Muscle layer of duodenum (tissue), 2 donors: ENCODE measurements around the gene RBM39.
"Not testable (repeated sequence)": the region's sequence is repeated elsewhere in the genome, so short reads cannot be mapped to it uniquely, and the experiment has no call there.

Experiments used
- H3K27ac ChIP-seq: one replicate; pipeline ENCODE4 v1.7.0; 2013; ENCODE audit warnings: mild to moderate bottlenecking, low read length
- H3K27me3 ChIP-seq: one replicate; pipeline ENCODE4 v1.7.0; 2013; ENCODE audit warnings: low read depth, mild to moderate bottlenecking, control low read depth, low read length
- H3K36me3 ChIP-seq, 2 donors: one replicate each; pipeline ENCODE4 v1.7.0; 2013; ENCODE audit warnings: low read length in 2 of 2, control low read depth in 1 of 2, mild to moderate bottlenecking in 1 of 2; ENCODE audit not compliant: insufficient read depth in 2 of 2, control insufficient read depth in 1 of 2
- H3K4me1 ChIP-seq, 2 donors: one replicate each; pipeline ENCODE4 v1.7.0; 2013; ENCODE audit warnings: low read length in 2 of 2, mild to moderate bottlenecking in 2 of 2, control low read depth in 1 of 2, moderate library complexity in 1 of 2; ENCODE audit not compliant: insufficient read depth in 2 of 2, control insufficient read depth in 1 of 2
- H3K4me3 ChIP-seq, 2 donors: one replicate each; pipeline ENCODE4 v1.7.0; 2013; ENCODE audit warnings: low read length in 2 of 2, low read depth in 1 of 2, mild to moderate bottlenecking in 1 of 2
- H3K9me3 ChIP-seq, 2 donors: one replicate each; pipeline ENCODE4 v1.7.0; 2013; ENCODE audit warnings: low read length in 2 of 2, control low read depth in 1 of 2, mild to moderate bottlenecking in 1 of 2; ENCODE audit not compliant: control insufficient read depth in 1 of 2
- donor health status: healthy.

The RBM39 gene

DNA sequence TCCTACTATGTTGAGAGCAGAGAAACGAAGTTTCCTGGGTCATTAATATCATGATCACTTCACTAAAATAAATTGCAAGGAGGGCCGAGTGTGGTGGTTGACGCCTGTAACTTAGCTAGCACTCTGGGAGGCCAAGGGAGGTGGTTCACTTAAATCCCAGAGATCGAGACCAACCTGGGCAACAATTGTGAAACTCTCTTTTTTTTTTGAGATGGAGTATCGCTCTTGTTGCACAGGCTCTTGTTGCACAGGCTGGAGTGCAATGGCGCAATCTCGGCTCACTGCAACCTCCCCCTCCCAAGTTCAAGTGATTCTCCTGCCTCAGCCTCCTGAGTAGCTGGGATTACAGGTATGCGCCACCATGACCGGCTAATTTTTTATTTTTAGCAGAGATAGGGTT lies 28.9 kb downstream of the RBM39 start:
- H3K4me3 ChIP-seq, H3K9me3 ChIP-seq, H3K27me3 ChIP-seq, H3K27ac ChIP-seq: not testable (repeated sequence)
- Histone ChIP-seq H3K4me1 (peaks cover 0 to 24% of the 10 kb centered on the region in 2 donors), H3K36me3 (peaks cover 67 to 80% of the 10 kb centered on the region in 2 donors)

DNA sequence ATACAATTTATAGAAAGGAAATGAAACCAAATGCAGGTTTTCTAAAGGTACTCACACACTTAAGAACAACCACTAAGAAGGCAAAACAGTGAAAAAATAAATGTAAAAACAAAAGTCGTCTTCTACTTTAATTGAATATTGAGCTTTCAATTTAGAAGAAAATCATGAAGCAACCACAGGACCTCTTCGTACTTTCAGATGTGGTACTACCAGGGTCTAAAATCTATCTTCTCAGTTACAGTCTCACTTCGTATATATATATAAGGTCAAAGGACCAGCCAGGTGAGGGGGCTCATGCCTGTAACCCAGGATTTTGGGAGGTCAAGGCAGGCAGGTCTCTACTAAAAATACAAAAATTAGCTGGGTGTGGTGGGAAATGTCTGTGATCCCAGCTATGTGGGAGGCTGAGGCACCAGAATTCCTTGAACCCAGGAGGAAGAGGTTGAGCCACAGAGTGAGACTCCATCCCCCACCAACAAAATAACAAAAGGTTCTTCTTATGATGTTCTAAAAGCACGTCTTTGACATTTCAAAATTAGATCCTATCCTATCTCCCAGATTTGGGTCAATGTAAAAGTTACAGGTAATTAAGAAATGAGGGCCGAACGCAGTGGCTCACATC lies 30.4 kb downstream of the RBM39 start:
- no peaks in the 10 kb centered on the region for H3K9me3 ChIP-seq
- peaks cover 63 to 74% of the 10 kb centered on the region in 2 donors for H3K36me3 ChIP-seq
- no peak overlapping the region for H3K27ac ChIP-seq
- no peak overlapping the region for H3K4me3 ChIP-seq
- H3K4me1 ChIP-seq: peaks cover 0 to 24% of the 10 kb centered on the region in 2 donors
- H3K27me3 ChIP-seq: no peaks in the 10 kb centered on the region

DNA sequence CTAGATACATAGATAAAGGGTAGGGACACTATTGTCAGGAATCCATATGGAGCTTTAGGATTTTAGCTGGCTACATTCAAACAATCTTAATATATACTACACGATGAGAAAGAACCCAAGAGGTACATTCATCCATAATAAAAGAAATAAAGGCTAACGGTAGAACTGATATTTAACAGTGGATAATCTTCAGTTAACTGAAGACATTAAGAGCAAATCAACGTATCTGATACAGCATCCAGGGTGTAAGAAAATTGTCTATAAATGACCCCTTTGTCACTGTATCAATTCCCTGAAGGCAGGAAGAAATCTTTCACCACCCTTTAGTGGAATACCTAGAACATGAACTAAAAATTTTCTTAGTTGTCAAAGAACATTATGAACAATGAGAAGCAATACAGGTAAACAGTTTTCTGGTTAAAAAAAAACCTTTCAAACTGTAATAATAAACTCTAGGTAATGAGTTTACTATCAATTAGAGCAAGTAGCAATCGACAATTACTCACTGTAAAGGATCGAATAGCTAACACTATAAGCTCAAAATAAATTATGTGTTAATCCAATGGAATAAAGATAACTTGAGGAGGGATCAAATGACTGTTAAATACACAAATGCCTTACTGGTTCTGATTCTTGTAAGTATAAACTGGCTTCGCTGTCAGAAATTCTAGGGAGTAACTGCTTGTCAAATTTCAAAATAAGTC lies 31.0 kb downstream of the RBM39 start:
- no peak overlapping the region for H3K4me3 ChIP-seq
- H3K36me3 ChIP-seq: peaks cover 66 to 71% of the 10 kb centered on the region in 2 donors
- no peaks in the 10 kb centered on the region for H3K9me3 ChIP-seq
- H3K4me1 ChIP-seq: peaks cover 0 to 24% of the 10 kb centered on the region in 2 donors
- H3K27me3 ChIP-seq: no peaks in the 10 kb centered on the region
- H3K27ac ChIP-seq: no peak overlapping the region

DNA sequence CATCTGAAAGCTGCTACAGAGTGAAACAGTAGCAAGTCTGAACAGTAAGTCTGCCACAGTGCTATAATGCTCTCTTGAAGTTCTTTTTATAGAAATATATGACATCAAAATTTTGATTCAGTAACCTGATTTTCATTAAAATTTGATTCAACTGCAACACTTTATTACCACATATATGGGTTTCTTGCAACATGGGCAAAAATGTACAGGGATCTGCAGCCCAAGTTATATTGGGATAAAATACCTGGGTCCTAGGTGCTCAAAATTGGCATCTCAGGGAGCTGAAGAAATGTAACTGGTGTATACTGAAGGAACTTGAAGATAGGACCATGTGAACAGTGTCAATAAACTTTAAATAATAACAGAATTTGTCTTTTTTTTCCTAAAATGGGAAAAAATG lies 32.0 kb downstream of the RBM39 start:
- Histone ChIP-seq H3K27ac (no peak overlapping the region), H3K27me3 (no peaks in the 10 kb centered on the region), H3K4me3 (no peak overlapping the region), H3K36me3 (peaks cover 65 to 71% of the 10 kb centered on the region in 2 donors), H3K9me3 (no peaks in the 10 kb centered on the region), H3K4me1 (peaks cover 0 to 21% of the 10 kb centered on the region in 2 donors)

DNA sequence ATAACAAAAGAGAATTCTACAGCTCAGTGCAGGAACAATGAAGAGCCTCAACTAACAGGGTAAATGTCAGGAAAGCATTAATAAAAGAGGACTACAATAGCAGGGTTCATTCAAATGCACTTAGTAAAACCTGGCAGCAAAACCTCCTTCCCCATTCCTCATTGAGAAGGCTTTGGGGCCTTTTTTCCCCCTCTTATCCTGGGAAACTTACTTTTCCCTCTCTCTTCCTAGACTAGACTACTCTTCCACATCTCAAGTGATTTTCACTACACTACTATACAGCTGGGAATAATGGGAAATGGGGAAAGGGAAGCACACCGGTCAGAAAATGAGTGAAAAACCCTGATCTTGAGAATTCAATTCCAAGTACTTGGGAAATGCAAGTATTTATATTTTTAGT lies 32.8 kb downstream of the RBM39 start:
- peaks cover 71 to 72% of the 10 kb centered on the region in 2 donors for H3K36me3 ChIP-seq
- H3K4me1 ChIP-seq: peaks cover 0 to 19% of the 10 kb centered on the region in 2 donors
- no peak overlapping the region for H3K4me3 ChIP-seq
- H3K27me3 ChIP-seq: no peaks in the 10 kb centered on the region
- H3K27ac ChIP-seq: no peak overlapping the region
- H3K9me3 ChIP-seq: no peaks in the 10 kb centered on the region

DNA sequence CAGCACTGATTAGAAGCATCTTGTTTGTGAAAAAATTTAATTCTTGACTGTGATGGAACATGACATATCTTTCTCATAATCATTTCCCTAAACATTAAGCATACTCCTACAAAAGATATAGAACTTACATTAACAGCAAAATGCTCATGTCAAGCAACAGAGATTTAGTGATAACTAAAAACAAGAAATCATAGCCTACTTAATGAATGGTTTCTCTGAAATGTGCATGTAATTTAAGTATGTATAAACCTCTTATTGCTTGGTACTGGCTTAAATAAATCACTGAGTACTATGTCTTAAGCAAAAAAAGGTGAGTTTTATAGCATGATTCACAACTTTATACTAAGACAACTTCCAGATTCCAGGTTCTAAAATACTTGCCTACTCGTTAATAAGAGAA lies 33.6 kb downstream of the RBM39 start:
- H3K4me3 ChIP-seq: no peak overlapping the region
- H3K4me1 ChIP-seq: peaks cover 0 to 19% of the 10 kb centered on the region in 2 donors
- H3K27me3 ChIP-seq: no peaks in the 10 kb centered on the region
- H3K36me3 ChIP-seq: peaks cover 66 to 72% of the 10 kb centered on the region in 2 donors
- no peak overlapping the region for H3K27ac ChIP-seq
- no peaks in the 10 kb centered on the region for H3K9me3 ChIP-seq

- not testable (repeated sequence) for H3K27ac ChIP-seq, H3K27me3 ChIP-seq, H3K4me3 ChIP-seq, H3K9me3 ChIP-seq
- Histone ChIP-seq H3K4me1 (peaks cover 0 to 18% of the 10 kb centered on the region in 2 donors), H3K36me3 (peaks cover 64 to 71% of the 10 kb centered on the region in 2 donors)
These were observed 35.2 kb downstream of the RBM39 start for GRCh38 chr20:35706591-35707529.

DNA sequence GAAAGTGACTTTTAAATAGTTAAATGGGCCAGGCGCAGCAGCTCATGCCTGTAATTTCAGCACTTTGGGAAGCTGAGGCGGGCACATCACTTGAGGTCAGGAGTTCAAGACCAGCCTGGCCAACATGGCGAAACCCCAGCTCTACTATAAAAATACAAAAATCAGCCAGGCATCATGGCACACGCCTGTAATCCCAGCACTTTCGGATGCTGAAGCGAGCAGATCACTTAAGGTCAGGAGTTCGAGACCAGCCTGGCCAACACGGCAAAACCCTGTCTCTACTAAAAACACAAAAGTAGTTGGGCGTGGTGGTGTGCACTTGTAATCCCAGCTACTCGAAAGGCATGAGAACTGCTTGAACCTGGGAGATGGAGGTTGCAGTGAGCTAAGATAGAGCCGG lies 36.2 kb downstream of the RBM39 start:
- Histone ChIP-seq H3K4me1 (peaks cover 0 to 14% of the 10 kb centered on the region in 2 donors), H3K36me3 (peaks cover 56 to 68% of the 10 kb centered on the region in 2 donors)
- H3K27me3 ChIP-seq, H3K27ac ChIP-seq, H3K9me3 ChIP-seq, H3K4me3 ChIP-seq: not testable (repeated sequence)

GRCh38 chr20:35704514-35705261 lies 37.4 kb downstream of the RBM39 start:
- Histone ChIP-seq H3K9me3 (no peaks in the 10 kb centered on the region), H3K27me3 (no peaks in the 10 kb centered on the region), H3K27ac (no peak overlapping the region), H3K4me3 (no peak overlapping the region), H3K36me3 (peaks cover 45 to 59% of the 10 kb centered on the region in 2 donors), H3K4me1 (peaks cover 6 to 14% of the 10 kb centered on the region in 2 donors)

- Histone ChIP-seq H3K4me1 (peaks cover 8 to 14% of the 10 kb centered on the region in 2 donors), H3K36me3 (peaks cover 29 to 55% of the 10 kb centered on the region in 2 donors), H3K9me3 (no peaks in the 10 kb centered on the region), H3K4me3 (no peak overlapping the region), H3K27ac (no peak overlapping the region), H3K27me3 (no peaks in the 10 kb centered on the region)
These were observed 39.0 kb downstream of the RBM39 start for GRCh38 chr20:35702824-35703695.
